Medulla oblongata (tissue), 1 donor: Measurements from ENCODE around the gene NOVA1.

Source experiments
- DNase-seq: peaks from one replicate; pipeline ENCODE4 v3.0.0-alpha.2; 2015; ENCODE audit errors: extremely low spot score

The NOVA1 gene

GRCh38 chr14:26444822-26445221 lies 153.0 kb downstream of the NOVA1 start:
- DNase-seq, result no peak

GRCh38 chr14:26443654-26444053 lies 154.2 kb downstream of the NOVA1 start:
- no peak for DNase-seq

- no peak for DNase-seq
Measured at GRCh38 chr14:26429205-26429604, 168.6 kb downstream of the NOVA1 start.

- DNase-seq, result no peak
Measured at GRCh38 chr14:26427097-26427496, 170.7 kb downstream of the NOVA1 start.

GRCh38 chr14:26424537-26424936 lies 173.3 kb downstream of the NOVA1 start:
- DNase-seq, result no peak

GRCh38 chr14:26415618-26416123 lies 182.2 kb downstream of the NOVA1 start:
- peak; percentile 78 for DNase-seq

GRCh38 chr14:26414926-26415325 lies 182.9 kb downstream of the NOVA1 start:
- no peak for DNase-seq

GRCh38 chr14:26414103-26414502 lies 183.7 kb downstream of the NOVA1 start:
- DNase-seq, result no peak

- no peak for DNase-seq
Measured at GRCh38 chr14:26412421-26412820, 185.4 kb downstream of the NOVA1 start.

- no peak for DNase-seq
Measured at GRCh38 chr14:26410189-26410685, 187.6 kb downstream of the NOVA1 start.

GRCh38 chr14:26404927-26405326 lies 192.9 kb downstream of the NOVA1 start:
- DNase-seq, result no peak

- no peak for DNase-seq
Measured at GRCh38 chr14:26403760-26404159, 194.1 kb downstream of the NOVA1 start.

- no peak for DNase-seq
Measured at GRCh38 chr14:26402126-26402525, 195.7 kb downstream of the NOVA1 start.

- DNase-seq, result no peak
Measured at GRCh38 chr14:26401179-26401968, 196.5 kb downstream of the NOVA1 start.

- DNase-seq, result no peak
Measured at GRCh38 chr14:26400373-26400772, 197.5 kb downstream of the NOVA1 start.

GRCh38 chr14:26398616-26399015 lies 199.2 kb downstream of the NOVA1 start:
- peak; percentile 46 for DNase-seq
